IMR-90 (cell line): ENCODE measurements around the gene SREBF2.

Experiments
- CEBPB ChIP-seq: IDR thresholded peaks from 2 replicates; pipeline ENCODE4 v1.6.1; 2012; ENCODE audit warnings: low read depth, low read length, improper control_type of control experiment
- CHD1 ChIP-seq: IDR thresholded peaks from 2 replicates; pipeline ENCODE4 v1.6.1; 2012; ENCODE audit warnings: low read depth, low read length, improper control_type of control experiment
- CTCF ChIP-seq: conservative IDR thresholded peaks from 2 replicates; pipeline ENCODE4 v1.5.1; 2012; ENCODE audit warnings: mild to moderate bottlenecking, low read depth, low read length, improper control_type of control experiment
- ELK1 ChIP-seq: fragments of 150-350 bp; IDR thresholded peaks from 2 replicates; pipeline ENCODE4 v1.6.1; 2016; ENCODE audit warnings: low read depth, mild to moderate bottlenecking, low read length, moderate library complexity, borderline replicate concordance
- FOS ChIP-seq: fragments of 150-350 bp; IDR thresholded peaks from 2 replicates; pipeline ENCODE4 v1.6.1; 2016; ENCODE audit warnings: low read depth, low read length
- MAFK ChIP-seq: IDR thresholded peaks from 2 replicates; pipeline ENCODE4 v1.6.1; 2012; ENCODE audit warnings: low read depth, low read length, improper control_type of control experiment
- MXI1 ChIP-seq: IDR thresholded peaks from 2 replicates; pipeline ENCODE4 v1.6.1; 2012; ENCODE audit warnings: low read depth, mild to moderate bottlenecking, low read length, moderate library complexity, borderline replicate concordance
- NFE2L2 ChIP-seq: fragments of 150-350 bp; IDR thresholded peaks from 2 replicates; pipeline ENCODE4 v1.6.1; 2016; ENCODE audit warnings: low read depth, mild to moderate bottlenecking, low read length
- POLR2A ChIP-seq: IDR thresholded peaks from 2 replicates; pipeline ENCODE4 v1.6.1; 2012; ENCODE audit warnings: mild to moderate bottlenecking, low read depth, low read length
- RCOR1 ChIP-seq: IDR thresholded peaks from 2 replicates; pipeline ENCODE4 v1.6.1; 2012; ENCODE audit warnings: mild to moderate bottlenecking, low read length, improper control_type of control experiment; ENCODE audit not compliant: insufficient replicate concordance
- RFX5 ChIP-seq: IDR thresholded peaks from 2 replicates; pipeline ENCODE4 v1.8.0; 2012; ENCODE audit warnings: low read depth, mild to moderate bottlenecking, low read length, moderate library complexity
- SMC3 ChIP-seq: fragments of 150-350 bp; IDR thresholded peaks from 2 replicates; pipeline ENCODE4 v1.6.1; 2016; ENCODE audit warnings: low read depth, mild to moderate bottlenecking, antibody characterized with exemption, low read length, moderate library complexity
- USF2 ChIP-seq: fragments of 150-350 bp; IDR thresholded peaks from 2 replicates; pipeline ENCODE4 v1.6.1; 2017; ENCODE audit warnings: mild to moderate bottlenecking, antibody characterized with exemption, low read length, low read depth

- TF ChIP-seq CTCF, result no peak
- no peak for TF ChIP-seq SMC3
- TF ChIP-seq POLR2A, result no peak
- TF ChIP-seq MAFK, result no peak
- no peak for TF ChIP-seq CHD1
- no peak for TF ChIP-seq MXI1
- no peak for TF ChIP-seq CEBPB
- TF ChIP-seq NFE2L2, result no peak
- no peak for TF ChIP-seq USF2
- no peak for TF ChIP-seq RCOR1
- no peak for TF ChIP-seq FOS
- TF ChIP-seq RFX5, result no peak
- TF ChIP-seq ELK1, result no peak
Measured at GRCh38 chr22:41928593-41929417, 95.9 kb downstream of the SREBF2 start.
